HEK293 (cell line): ENCODE data around the gene WDR43.

ENCODE experiments used
- CTCF ChIA-PET: fragments of 350-600 bp; formaldehyde crosslinking; extraction: SDS; loops from one replicate; lab custom pipeline; 2021; ENCODE audit warnings: antibody characterized with exemption; lab: Yijun Ruan, JAX
- POLR2A ChIA-PET: fragments of 300-600 bp; formaldehyde crosslinking; extraction: SDS; loops from one replicate; lab custom pipeline; 2020; ENCODE audit warnings: antibody characterized with exemption, inconsistent platforms; lab: Yijun Ruan, JAX
- H3K27ac ChIP-seq: fragments of 200-500 bp; sonication (Bioruptor generic); 2 replicates; pipeline ENCODE4 v1.5.1; 2014; ENCODE audit warnings: low read depth, low read length, control low read depth, inconsistent platforms; ENCODE audit errors: extremely low read depth
- H3K36me3 ChIP-seq, 2 experiments: fragments of 200-500 bp in 1 of 2; sonication (Bioruptor generic) in 1 of 2; 1 replicate in 1 of 2; 2 replicates in 1 of 2; pipeline ENCODE4 v1.5.1; 2014 to 2017; ENCODE audit warnings: inconsistent platforms in 2 of 2, low read length in 2 of 2; ENCODE audit not compliant: control insufficient read depth in 2 of 2, insufficient read depth in 1 of 2
- H3K4me1 ChIP-seq: fragments of 200-500 bp; sonication (Bioruptor generic); 2 replicates; pipeline ENCODE4 v1.5.1; 2014; ENCODE audit warnings: mild to moderate bottlenecking, low read length, inconsistent platforms; ENCODE audit not compliant: control insufficient read depth, insufficient read depth
- H3K4me3 ChIP-seq: 2 replicates; pipeline ENCODE4 v1.5.1; 2011; ENCODE audit warnings: low read depth, mild to moderate bottlenecking, control low read depth, low read length, moderate library complexity
- H3K9me3 ChIP-seq: fragments of 200-500 bp; sonication (Bioruptor generic); 2 replicates; pipeline ENCODE4 v1.5.1; 2014; ENCODE audit warnings: low read depth, low read length, inconsistent platforms; ENCODE audit not compliant: control insufficient read depth, insufficient read depth
- BCL11A ChIP-seq: fragments of 450-650 bp; formaldehyde crosslinking; IDR thresholded peaks from 2 replicates; pipeline ENCODE4 v1.5.1; 2016; ENCODE audit warnings: low read depth, missing biosample characterization, missing genetic modification characterization
- PRDM4 ChIP-seq: fragments of 450-650 bp; formaldehyde crosslinking; IDR thresholded peaks from 2 replicates; pipeline ENCODE4 v1.5.1; 2017; ENCODE audit warnings: missing biosample characterization, missing genetic modification characterization
- TRIM28 ChIP-seq: IDR thresholded peaks from 2 replicates; pipeline ENCODE4 v1.6.1; 2011; ENCODE audit warnings: low read length, control low read depth, borderline replicate concordance
- ZBTB48 ChIP-seq: fragments of 450-650 bp; formaldehyde crosslinking; IDR thresholded peaks from 2 replicates; pipeline ENCODE4 v1.5.1; 2016; ENCODE audit warnings: missing biosample characterization, missing genetic modification characterization
- ZFHX2 ChIP-seq: fragments of 450-650 bp; formaldehyde crosslinking; conservative IDR thresholded peaks from 2 replicates; pipeline ENCODE4 v1.5.1; 2016; ENCODE audit warnings: missing biosample characterization, missing genetic modification characterization
- ZNF175 ChIP-seq: fragments of 450-650 bp; formaldehyde crosslinking; IDR thresholded peaks from 2 replicates; pipeline ENCODE4 v1.5.1; 2016; ENCODE audit warnings: missing biosample characterization, missing genetic modification characterization
- ZNF239 ChIP-seq: fragments of 450-650 bp; formaldehyde crosslinking; IDR thresholded peaks from 2 replicates; pipeline ENCODE4 v1.5.1; 2016; ENCODE audit warnings: missing biosample characterization, missing genetic modification characterization
- ZNF280C ChIP-seq: fragments of 450-650 bp; formaldehyde crosslinking; IDR thresholded peaks from 2 replicates; pipeline ENCODE4 v1.5.1; 2016; ENCODE audit warnings: missing biosample characterization, missing genetic modification characterization
- ZNF391 ChIP-seq: fragments of 450-650 bp; formaldehyde crosslinking; IDR thresholded peaks from 2 replicates; pipeline ENCODE4 v1.5.1; 2016; ENCODE audit warnings: low read depth, missing biosample characterization, missing genetic modification characterization, borderline replicate concordance
- ZNF449 ChIP-seq: fragments of 450-650 bp; formaldehyde crosslinking; IDR thresholded peaks from 2 replicates; pipeline ENCODE4 v1.5.1; 2017; ENCODE audit warnings: missing biosample characterization, mild to moderate bottlenecking, missing genetic modification characterization, moderate library complexity
- ZNF621 ChIP-seq: fragments of 450-650 bp; formaldehyde crosslinking; IDR thresholded peaks from 2 replicates; pipeline ENCODE4 v1.5.1; 2017; ENCODE audit warnings: missing biosample characterization, missing genetic modification characterization
- ZNF704 ChIP-seq: fragments of 450-650 bp; formaldehyde crosslinking; IDR thresholded peaks from 2 replicates; pipeline ENCODE4 v1.5.1; 2016; ENCODE audit warnings: missing biosample characterization, missing genetic modification characterization
- ZNF837 ChIP-seq: fragments of 450-650 bp; formaldehyde crosslinking; IDR thresholded peaks from 2 replicates; pipeline ENCODE4 v1.5.1; 2016; ENCODE audit warnings: missing biosample characterization, missing genetic modification characterization
- TF ChIP-seq, protein P1 (sequence below): fragments of 450-650 bp; formaldehyde crosslinking; IDR thresholded peaks from 2 replicates; pipeline ENCODE4 v1.5.1; 2016; ENCODE audit warnings: missing biosample characterization, missing genetic modification characterization

WDR43 gene

GRCh38 chr2:28980368-28981015, 86.0 kb downstream of the WDR43 start (continued):
- TF ChIP-seq PRDM4 (tag by site-specific recombination): no peak

DNA sequence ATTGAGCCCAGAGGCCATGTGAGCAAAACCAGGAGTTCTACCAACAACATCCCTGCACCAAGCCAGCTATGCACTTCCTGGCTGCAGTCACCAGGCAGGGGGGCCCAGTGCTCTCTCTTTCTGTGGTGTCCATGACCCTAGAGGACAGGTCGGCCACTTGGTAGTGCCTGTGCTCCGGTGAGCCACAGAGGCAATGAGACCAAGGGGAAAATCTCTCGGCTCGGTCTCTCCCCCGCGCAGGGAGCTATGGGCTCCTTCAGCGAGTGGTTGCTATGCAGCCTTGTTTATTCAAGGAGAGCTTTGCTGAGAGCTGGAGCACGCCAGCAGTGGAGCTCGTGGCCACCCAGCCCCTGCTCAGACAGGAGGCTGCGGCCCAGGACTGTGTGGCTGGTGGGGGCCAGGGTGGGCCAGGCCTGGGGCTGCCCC, 86.6 kb downstream of the WDR43 start, which contains the start of gene TOGARAM2:
Gene TOGARAM2 (plus strand): TSS at position 283 of the 426 bp plus-strand sequence. CDS start 13,537 bp downstream, outside the sequence.
- POLR2A ChIA-PET: interaction anchor here (1.5 kb wide), 1 partner anchor 10 kb away, joined by 3 read pairs; no protein-coding TSS in a partner anchor
- CTCF ChIA-PET: interaction anchor here (0.6 kb wide), 1 partner anchor 22 kb away, joined by 3 read pairs; no protein-coding TSS in a partner anchor
- no peak for TF ChIP-seq TRIM28
- no peak for TF ChIP-seq ZNF280C
- TF ChIP-seq ZFHX2 (tag by site-specific recombination): no peak
- TF ChIP-seq ZNF621: no peak
- TF ChIP-seq ZNF449 (tag by site-specific recombination): no peak
- TF ChIP-seq, protein P1, sequence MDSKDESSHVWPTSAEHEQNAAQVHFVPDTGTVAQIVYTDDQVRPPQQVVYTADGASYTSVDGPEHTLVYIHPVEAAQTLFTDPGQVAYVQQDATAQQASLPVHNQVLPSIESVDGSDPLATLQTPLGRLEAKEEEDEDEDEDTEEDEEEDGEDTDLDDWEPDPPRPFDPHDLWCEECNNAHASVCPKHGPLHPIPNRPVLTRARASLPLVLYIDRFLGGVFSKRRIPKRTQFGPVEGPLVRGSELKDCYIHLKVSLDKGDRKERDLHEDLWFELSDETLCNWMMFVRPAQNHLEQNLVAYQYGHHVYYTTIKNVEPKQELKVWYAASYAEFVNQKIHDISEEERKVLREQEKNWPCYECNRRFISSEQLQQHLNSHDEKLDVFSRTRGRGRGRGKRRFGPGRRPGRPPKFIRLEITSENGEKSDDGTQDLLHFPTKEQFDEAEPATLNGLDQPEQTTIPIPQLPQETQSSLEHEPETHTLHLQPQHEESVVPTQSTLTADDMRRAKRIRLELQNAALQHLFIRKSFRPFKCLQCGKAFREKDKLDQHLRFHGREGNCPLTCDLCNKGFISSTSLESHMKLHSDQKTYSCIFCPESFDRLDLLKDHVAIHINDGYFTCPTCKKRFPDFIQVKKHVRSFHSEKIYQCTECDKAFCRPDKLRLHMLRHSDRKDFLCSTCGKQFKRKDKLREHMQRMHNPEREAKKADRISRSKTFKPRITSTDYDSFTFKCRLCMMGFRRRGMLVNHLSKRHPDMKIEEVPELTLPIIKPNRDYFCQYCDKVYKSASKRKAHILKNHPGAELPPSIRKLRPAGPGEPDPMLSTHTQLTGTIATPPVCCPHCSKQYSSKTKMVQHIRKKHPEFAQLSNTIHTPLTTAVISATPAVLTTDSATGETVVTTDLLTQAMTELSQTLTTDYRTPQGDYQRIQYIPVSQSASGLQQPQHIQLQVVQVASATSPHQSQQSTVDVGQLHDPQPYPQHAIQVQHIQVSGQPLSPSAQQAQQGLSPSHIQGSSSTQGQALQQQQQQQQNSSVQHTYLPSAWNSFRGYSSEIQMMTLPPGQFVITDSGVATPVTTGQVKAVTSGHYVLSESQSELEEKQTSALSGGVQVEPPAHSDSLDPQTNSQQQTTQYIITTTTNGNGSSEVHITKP (tag by site-specific recombination): no peak
- no peak for TF ChIP-seq ZNF391 (tag by site-specific recombination)
- no peak for TF ChIP-seq ZNF704 (tag by site-specific recombination)
- no peak for TF ChIP-seq ZNF175 (tag by site-specific recombination)
- TF ChIP-seq ZBTB48 (tag by site-specific recombination): no peak
- no peak for TF ChIP-seq BCL11A
- TF ChIP-seq ZNF239 (tag by site-specific recombination): no peak
- TF ChIP-seq ZNF837: no peak
- TF ChIP-seq, all 188 proteins: peak for 0
- Histone ChIP-seq H3K4me1 (no peaks in the 10 kb centered on the region), H3K27ac (no peak within 1 kb of the TSS), H3K9me3 (no peaks in the 10 kb centered on the region), H3K36me3 (no peaks in the 10 kb centered on the region), H3K4me3 (no peak within 1 kb of the TSS)
